GM18499 (cell line): ENCODE measurements around the gene C2CD4B.

Source experiments
- ATAC-seq: cut with Tn5 transposase; IDR thresholded peaks from one replicate; pipeline ENCODE4 v1.9.1; 2021; ENCODE audit warnings: moderate number of reproducible peaks; ENCODE audit not compliant: insufficient read depth, unreplicated experiment

The C2CD4B gene

DNA sequence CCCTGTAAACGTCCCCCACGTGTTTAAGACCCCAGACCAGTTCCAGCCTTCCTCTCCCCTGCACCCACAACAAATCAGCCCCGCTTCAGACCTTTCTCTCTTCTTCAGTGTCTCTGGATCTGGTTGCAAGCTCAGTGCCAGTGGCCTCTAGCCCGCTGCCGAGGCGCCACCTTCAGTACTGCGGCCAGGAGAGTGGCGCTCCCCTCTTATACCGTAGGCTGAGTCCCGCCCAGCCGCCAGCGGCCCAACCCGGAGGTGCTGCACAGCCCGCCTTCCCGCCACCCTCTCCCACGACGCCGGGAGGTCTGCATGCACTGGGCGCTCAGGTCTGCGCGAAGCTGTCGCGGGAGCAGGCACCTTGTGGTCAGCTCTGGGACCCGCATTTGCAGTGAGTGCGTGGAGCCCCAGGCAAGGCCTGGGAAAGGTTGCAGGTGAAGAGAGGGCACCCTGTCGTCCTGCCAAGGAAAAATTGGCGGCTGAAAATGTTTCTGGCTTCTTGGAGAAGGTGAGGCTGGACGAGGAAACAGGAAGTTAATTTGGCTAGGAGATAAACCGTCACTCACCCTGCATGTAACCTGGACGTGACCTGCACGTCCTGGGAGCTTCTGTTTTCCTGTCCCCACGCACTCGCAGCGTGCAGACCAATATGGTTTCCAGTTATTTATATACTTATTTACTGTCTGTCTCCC lies at the start of gene C2CD4B:
TSS of gene C2CD4B (minus strand) at position 182 of the 689 bp plus-strand sequence. CDS start 301 bp downstream, outside the sequence.
- no peak for ATAC-seq

DNA sequence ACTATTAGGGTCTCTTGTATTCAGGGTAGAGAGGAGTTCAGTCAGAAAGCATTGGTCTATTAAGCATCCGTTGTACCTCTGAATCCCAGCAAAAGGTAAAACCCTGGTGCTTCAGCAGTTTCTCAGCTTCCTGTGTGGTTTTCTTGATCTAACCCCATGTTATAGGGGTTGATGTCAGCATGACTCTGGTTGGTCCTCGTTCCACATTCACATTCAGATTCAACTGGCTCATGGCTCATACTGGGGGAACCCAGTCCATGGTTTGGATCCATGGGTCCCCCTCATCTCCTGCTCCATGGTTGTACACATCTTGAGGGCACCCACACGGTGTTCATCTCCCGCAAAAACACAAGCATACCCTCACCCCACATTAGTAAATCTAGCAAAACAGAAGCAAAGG lies 47.7 kb upstream of the C2CD4B start:
- ATAC-seq = no peak

DNA sequence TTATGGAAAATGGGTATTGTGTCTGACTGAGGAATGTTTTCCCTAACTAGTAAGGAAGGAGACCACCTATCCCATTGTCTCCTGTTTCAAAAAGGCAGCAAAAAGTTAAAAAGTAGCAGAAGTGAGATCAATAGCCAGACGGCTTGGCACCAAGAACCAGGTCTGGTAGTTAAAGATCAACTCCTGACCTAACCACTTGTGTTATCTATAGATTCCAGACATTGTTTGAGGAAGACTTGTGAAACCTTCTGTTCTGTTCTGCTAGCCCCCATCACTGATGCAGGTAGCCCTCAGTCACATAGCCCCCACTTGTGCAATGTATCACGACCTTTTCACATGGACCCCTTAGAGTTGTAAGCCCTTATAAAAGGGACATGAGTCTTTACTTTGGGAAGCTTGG lies 46.3 kb upstream of the C2CD4B start:
- no peak for ATAC-seq

- no peak for ATAC-seq
These were observed 44.7 kb upstream of the C2CD4B start for GRCh38 chr15:62209821-62210220.

DNA sequence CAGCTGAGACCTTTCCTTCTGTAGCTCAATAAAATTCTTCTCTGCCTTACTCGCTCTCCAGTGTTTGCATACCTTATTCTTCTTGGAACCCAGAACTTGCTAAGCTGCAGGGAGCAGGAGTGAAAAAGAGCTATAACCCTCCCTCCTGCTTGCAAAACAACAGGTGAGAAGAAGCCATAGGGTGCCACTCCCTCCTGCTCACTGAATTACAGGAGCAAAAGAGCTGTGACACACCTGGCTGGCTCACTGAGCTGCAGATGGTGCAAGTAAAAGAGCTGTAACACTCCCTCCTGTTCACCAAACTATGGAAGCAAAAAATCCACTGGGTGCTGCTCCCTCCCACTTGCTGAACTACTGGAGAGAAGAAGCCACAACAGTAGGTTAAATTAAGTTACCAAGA lies 44.2 kb upstream of the C2CD4B start:
- ATAC-seq = no peak

- ATAC-seq = no peak
These were observed 43.8 kb upstream of the C2CD4B start for GRCh38 chr15:62208884-62209283.

- ATAC-seq = no peak
These were observed 43.3 kb upstream of the C2CD4B start for GRCh38 chr15:62208367-62208766.

GRCh38 chr15:62190675-62191074 lies 25.6 kb upstream of the C2CD4B start:
- no peak for ATAC-seq

DNA sequence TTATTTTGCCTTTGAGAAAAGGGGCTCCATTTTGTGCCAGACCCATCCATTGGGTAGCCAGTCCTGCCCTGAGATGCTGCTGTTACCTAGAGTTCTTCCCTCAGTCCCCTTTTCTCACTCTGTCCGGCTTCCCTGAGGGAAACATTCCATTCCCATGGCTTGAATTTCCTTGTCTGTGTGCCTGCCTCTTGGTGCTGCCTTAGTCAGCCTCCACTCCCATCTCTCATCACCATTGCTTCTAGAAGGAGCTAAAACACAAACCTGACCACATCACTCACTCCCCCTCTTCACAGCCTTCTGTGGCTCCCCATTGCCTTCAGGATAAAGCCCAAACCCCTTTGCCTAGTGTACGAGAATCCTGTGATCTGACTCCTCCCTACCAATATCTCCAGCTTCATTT lies 25.2 kb upstream of the C2CD4B start:
- no peak for ATAC-seq

- no peak for ATAC-seq
These were observed 23.7 kb upstream of the C2CD4B start for GRCh38 chr15:62188744-62189143.

DNA sequence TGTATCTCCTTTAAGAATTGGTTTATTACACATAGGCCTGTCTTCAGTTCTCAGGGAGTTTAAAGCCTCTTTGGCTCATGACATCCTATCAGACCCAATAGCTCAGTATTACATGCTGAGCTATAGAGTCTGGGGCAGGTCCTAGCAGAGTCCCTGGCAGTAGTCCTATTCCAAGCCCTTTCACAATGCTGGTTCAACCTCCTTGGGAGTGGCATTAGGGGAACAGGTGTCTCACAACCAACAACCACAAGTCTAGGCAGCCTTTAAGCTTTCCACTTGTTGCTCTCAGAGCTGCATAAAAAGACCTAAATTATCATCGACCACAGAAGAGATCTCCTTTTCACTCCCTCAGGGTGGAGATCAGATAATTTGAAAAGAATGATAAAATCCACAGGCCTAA lies 22.8 kb upstream of the C2CD4B start:
- no peak for ATAC-seq

GRCh38 chr15:62187425-62187824 lies 22.3 kb upstream of the C2CD4B start:
- ATAC-seq = no peak

- ATAC-seq = no peak
These were observed 21.5 kb upstream of the C2CD4B start for GRCh38 chr15:62186578-62186977.

- no peak for ATAC-seq
These were observed 18.0 kb upstream of the C2CD4B start for GRCh38 chr15:62183130-62183529.

DNA sequence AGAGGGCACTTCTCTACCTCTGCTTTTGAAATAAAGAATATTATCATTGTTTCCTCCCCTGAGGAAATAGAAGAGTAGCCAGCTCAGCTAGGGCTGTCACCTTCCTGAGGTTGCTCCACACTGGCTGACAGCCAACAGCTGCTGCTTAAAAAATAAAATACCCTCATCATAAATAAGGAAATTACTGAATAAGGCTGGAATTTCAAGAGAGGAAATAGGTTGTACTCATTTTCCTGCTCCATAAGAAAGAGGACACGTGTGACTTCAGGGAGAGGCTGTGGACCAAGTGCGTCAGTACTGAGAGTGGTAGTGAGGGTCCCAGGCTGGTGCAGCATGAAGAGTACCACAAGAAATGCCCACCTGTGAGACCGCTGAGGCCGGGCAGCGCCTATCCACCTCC lies 8.1 kb upstream of the C2CD4B start:
- no peak for ATAC-seq

- ATAC-seq = no peak
These were observed 6.8 kb upstream of the C2CD4B start for GRCh38 chr15:62171882-62172281.

DNA sequence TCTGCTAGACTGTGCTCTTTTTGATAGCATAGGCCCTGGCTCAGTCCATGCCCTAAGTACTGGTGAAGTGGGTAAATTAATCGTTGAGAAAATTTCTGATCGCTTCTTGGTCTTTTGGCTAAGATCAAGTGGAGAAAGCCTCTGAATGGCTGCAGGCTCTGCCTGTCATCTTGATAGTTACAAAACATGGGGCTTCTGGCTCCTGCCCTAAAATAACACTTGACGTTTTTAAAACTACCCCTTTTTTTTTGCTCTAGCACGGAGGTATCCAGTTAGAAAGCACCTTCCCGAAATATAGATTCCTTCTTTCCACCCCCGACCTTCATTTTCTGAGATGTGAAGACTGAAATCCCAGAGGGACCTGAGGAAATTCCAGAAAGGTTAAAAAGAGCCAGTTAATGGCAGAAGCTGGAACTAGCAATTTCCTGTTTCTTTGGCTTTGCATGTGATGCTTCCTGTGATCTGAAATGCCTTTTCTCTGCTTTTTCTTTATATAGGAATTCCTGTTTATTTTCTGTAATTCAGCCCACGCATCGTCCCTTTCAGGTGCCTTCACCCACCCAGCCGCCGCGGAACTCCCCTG lies 799 bp upstream of the C2CD4B start:
- no peak for ATAC-seq

GRCh38 chr15:62164396-62165103 lies 535 bp downstream of the C2CD4B start:
- ATAC-seq = no peak

- ATAC-seq = no peak
These were observed 1.1 kb downstream of the C2CD4B start for GRCh38 chr15:62164014-62164395.

- ATAC-seq = no peak
These were observed 1.6 kb downstream of the C2CD4B start for GRCh38 chr15:62163397-62164013.

- no peak for ATAC-seq
These were observed 11.9 kb downstream of the C2CD4B start for GRCh38 chr15:62153228-62153627.
